ENCODE measurements around the gene PIGV. TPM values are rescaled to one million over a fixed set of nuclear protein-coding genes. Genes with fewer than 3 reads are reported as not detected.
A peak's percentile ranks its signal among the peaks of the same experiment; 100 is the strongest.

The PIGV gene
- polyA plus RNA-seq, 1 donor from 2014 or later: 4.7 TPM

DNA sequence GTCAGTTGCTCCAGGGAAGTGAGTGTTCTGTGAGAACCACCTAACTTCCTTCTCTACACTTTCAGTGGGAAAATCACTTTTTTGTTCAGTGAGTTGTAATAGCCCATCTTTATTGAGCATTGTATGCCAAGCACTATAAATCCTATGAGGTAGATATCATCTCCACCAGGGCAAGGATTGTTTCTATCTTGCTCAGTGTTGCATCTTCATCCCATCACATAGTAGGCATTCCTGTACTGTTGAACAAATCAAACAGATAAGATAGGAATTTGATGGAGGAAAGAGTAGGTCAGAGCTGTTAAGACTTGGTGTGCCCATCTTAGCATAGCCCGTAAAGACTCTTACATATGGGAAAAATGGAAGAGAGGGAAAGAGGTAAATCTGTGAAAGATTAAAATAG is 2.9 kb upstream of the PIGV start:
- no peaks in the 10 kb centered on the region for H3K9me3 ChIP-seq (ENCODE audit: low read length)
- H4K20me1 ChIP-seq (ENCODE audit: insufficient read depth): no peaks in the 10 kb centered on the region
- H3K27ac ChIP-seq (ENCODE audit: low read length): no peak overlapping the region
- peaks cover 13% of the 10 kb centered on the region for H3K36me3 ChIP-seq (ENCODE audit: insufficient read depth, low read length)
- peaks cover 4% of the 10 kb centered on the region for H3K79me2 ChIP-seq (replicated peaks; ENCODE audit: insufficient read depth, low read length)
- no peak overlapping the region for H3K4me2 ChIP-seq (ENCODE audit: low read length)
- H3K9me2 ChIP-seq (ENCODE audit: insufficient read depth, low read length): no peaks in the 10 kb centered on the region
- H3K27me3 ChIP-seq (ENCODE audit: insufficient read depth, low read depth, low read length): no peaks in the 10 kb centered on the region
- H3K9ac ChIP-seq (ENCODE audit: low read length): no peak overlapping the region
- no peaks in the 10 kb centered on the region for H3F3A ChIP-seq (ENCODE audit: insufficient read depth, low read length, poor library complexity, severe bottlenecking)
- H2AFZ ChIP-seq (ENCODE audit: low read depth, low read length): no peak overlapping the region
- TF ChIP-seq MXI1 (conservative IDR thresholded peaks at IDR 0.05; ENCODE audit: poor library complexity, severe bottlenecking) (no peak), EP300 (conservative IDR thresholded peaks at IDR 0.05; ENCODE audit: poor library complexity, severe bottlenecking) (no peak), TAF1 (IDR thresholded peaks at IDR 0.05; ENCODE audit: low read depth) (no peak), SMC3 (conservative IDR thresholded peaks at IDR 0.05; ENCODE audit: poor library complexity) (no peak), EZH2 (IDR thresholded peaks at IDR 0.05; ENCODE audit: borderline replicate concordance, insufficient read depth, low read length, poor library complexity, severe bottlenecking) (no peak), RAD21 (conservative IDR thresholded peaks at IDR 0.05) (no peak), POLR2AphosphoS5 (IDR thresholded peaks at IDR 0.05) (no peak)
- TF ChIP-seq, protein P1, sequence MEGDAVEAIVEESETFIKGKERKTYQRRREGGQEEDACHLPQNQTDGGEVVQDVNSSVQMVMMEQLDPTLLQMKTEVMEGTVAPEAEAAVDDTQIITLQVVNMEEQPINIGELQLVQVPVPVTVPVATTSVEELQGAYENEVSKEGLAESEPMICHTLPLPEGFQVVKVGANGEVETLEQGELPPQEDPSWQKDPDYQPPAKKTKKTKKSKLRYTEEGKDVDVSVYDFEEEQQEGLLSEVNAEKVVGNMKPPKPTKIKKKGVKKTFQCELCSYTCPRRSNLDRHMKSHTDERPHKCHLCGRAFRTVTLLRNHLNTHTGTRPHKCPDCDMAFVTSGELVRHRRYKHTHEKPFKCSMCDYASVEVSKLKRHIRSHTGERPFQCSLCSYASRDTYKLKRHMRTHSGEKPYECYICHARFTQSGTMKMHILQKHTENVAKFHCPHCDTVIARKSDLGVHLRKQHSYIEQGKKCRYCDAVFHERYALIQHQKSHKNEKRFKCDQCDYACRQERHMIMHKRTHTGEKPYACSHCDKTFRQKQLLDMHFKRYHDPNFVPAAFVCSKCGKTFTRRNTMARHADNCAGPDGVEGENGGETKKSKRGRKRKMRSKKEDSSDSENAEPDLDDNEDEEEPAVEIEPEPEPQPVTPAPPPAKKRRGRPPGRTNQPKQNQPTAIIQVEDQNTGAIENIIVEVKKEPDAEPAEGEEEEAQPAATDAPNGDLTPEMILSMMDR (IDR thresholded peaks at IDR 0.05; ENCODE audit: poor library complexity, severe bottlenecking): no peak
- TF ChIP-seq, protein P2, sequence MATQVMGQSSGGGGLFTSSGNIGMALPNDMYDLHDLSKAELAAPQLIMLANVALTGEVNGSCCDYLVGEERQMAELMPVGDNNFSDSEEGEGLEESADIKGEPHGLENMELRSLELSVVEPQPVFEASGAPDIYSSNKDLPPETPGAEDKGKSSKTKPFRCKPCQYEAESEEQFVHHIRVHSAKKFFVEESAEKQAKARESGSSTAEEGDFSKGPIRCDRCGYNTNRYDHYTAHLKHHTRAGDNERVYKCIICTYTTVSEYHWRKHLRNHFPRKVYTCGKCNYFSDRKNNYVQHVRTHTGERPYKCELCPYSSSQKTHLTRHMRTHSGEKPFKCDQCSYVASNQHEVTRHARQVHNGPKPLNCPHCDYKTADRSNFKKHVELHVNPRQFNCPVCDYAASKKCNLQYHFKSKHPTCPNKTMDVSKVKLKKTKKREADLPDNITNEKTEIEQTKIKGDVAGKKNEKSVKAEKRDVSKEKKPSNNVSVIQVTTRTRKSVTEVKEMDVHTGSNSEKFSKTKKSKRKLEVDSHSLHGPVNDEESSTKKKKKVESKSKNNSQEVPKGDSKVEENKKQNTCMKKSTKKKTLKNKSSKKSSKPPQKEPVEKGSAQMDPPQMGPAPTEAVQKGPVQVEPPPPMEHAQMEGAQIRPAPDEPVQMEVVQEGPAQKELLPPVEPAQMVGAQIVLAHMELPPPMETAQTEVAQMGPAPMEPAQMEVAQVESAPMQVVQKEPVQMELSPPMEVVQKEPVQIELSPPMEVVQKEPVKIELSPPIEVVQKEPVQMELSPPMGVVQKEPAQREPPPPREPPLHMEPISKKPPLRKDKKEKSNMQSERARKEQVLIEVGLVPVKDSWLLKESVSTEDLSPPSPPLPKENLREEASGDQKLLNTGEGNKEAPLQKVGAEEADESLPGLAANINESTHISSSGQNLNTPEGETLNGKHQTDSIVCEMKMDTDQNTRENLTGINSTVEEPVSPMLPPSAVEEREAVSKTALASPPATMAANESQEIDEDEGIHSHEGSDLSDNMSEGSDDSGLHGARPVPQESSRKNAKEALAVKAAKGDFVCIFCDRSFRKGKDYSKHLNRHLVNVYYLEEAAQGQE (IDR thresholded peaks at IDR 0.05; ENCODE audit: borderline replicate concordance): no peak
- H3K4me3 ChIP-seq (ENCODE audit: low read length): no peak overlapping the region

DNA sequence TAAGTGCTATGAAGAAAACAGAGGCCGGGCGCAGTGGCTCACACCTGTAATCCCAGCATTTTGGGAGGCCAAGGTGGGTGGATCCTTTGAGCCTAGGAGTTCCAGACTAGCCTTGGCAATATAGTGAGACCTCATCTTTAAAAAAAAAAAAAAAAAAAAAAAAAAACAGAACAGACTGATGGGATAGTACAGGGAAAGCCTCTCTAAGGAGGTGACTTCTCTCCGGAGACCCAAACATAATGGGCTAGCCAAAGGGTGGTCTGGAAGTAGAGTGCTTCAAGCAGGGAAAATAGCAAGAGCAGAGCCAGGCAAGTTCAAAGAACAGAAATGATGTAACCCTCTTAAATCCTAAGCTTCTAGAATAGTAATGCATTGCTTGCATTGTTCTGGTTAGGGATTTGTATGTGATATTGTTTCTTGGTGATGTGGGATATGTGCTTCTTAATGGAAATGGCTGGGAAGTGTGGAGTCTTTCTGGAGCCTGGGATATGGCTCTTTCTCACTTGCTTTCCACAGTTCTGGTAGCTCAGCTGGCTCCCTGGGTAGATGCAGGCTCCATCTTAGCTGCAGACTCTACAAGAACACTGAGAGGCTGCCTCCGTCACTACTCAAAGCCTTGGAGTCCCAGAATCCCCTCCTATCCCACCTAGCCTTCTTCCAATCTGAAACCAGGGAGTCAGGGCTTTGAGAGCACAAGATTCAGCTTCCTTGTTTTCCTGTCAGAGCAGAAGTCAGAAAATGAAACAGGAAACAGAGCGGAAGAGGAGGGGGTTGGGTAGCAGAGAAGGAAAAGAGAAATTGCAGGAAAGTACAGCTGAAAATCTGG is 1.9 kb upstream of the PIGV start:
- H3K36me3 ChIP-seq (ENCODE audit: insufficient read depth, low read length): peaks cover 13% of the 10 kb centered on the region
- H3F3A ChIP-seq (ENCODE audit: insufficient read depth, low read length, poor library complexity, severe bottlenecking): no peaks in the 10 kb centered on the region
- no peaks in the 10 kb centered on the region for H3K9me3 ChIP-seq (ENCODE audit: low read length)
- peak overlapping the region; percentile 38 for H3K9ac ChIP-seq (ENCODE audit: low read length)
- TF ChIP-seq POLR2AphosphoS5 (IDR thresholded peaks at IDR 0.05) (peak; percentile 42), EZH2 (IDR thresholded peaks at IDR 0.05; ENCODE audit: borderline replicate concordance, insufficient read depth, low read length, poor library complexity, severe bottlenecking) (no peak), EP300 (conservative IDR thresholded peaks at IDR 0.05; ENCODE audit: poor library complexity, severe bottlenecking) (no peak), TAF1 (IDR thresholded peaks at IDR 0.05; ENCODE audit: low read depth) (peak; percentile 43)
- TF ChIP-seq, protein P2 (IDR thresholded peaks at IDR 0.05; ENCODE audit: borderline replicate concordance): peak; percentile 36
- peak overlapping the region; percentile 96 for H3K27ac ChIP-seq (ENCODE audit: low read length)
- no peak overlapping the region for H2AFZ ChIP-seq (ENCODE audit: low read depth, low read length)
- H3K4me2 ChIP-seq (ENCODE audit: low read length): no peak overlapping the region
- peak overlapping the region; percentile 12 for H3K4me3 ChIP-seq (ENCODE audit: low read length)
- no peaks in the 10 kb centered on the region for H3K27me3 ChIP-seq (ENCODE audit: insufficient read depth, low read depth, low read length)
- no peaks in the 10 kb centered on the region for H4K20me1 ChIP-seq (ENCODE audit: insufficient read depth)
- no peaks in the 10 kb centered on the region for H3K9me2 ChIP-seq (ENCODE audit: insufficient read depth, low read length)
- H3K79me2 ChIP-seq (replicated peaks; ENCODE audit: insufficient read depth, low read length): peaks cover 4% of the 10 kb centered on the region
